ENCODE measurements around the gene RHCE.
"Not testable (repeated sequence)": the region's sequence is repeated elsewhere in the genome, so short reads cannot be mapped to it uniquely, and the experiment has no call there.

GRCh38 chr1:25336922-25337354 is 83.7 kb downstream of the RHCE start:
- TF ChIP-seq, protein P1, sequence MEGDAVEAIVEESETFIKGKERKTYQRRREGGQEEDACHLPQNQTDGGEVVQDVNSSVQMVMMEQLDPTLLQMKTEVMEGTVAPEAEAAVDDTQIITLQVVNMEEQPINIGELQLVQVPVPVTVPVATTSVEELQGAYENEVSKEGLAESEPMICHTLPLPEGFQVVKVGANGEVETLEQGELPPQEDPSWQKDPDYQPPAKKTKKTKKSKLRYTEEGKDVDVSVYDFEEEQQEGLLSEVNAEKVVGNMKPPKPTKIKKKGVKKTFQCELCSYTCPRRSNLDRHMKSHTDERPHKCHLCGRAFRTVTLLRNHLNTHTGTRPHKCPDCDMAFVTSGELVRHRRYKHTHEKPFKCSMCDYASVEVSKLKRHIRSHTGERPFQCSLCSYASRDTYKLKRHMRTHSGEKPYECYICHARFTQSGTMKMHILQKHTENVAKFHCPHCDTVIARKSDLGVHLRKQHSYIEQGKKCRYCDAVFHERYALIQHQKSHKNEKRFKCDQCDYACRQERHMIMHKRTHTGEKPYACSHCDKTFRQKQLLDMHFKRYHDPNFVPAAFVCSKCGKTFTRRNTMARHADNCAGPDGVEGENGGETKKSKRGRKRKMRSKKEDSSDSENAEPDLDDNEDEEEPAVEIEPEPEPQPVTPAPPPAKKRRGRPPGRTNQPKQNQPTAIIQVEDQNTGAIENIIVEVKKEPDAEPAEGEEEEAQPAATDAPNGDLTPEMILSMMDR (conservative IDR thresholded peaks at IDR 0.05; ENCODE audit: low read length) = peak; percentile 32; the same call in 1 of the 2 replicates
- not testable (repeated sequence) for TF ChIP-seq EZH2phosphoT487 (IDR thresholded peaks at IDR 0.05; ENCODE audit: borderline replicate concordance, low read depth, low read length)
